ENCODE measurements around the gene BTBD9.

The BTBD9 gene

DNA sequence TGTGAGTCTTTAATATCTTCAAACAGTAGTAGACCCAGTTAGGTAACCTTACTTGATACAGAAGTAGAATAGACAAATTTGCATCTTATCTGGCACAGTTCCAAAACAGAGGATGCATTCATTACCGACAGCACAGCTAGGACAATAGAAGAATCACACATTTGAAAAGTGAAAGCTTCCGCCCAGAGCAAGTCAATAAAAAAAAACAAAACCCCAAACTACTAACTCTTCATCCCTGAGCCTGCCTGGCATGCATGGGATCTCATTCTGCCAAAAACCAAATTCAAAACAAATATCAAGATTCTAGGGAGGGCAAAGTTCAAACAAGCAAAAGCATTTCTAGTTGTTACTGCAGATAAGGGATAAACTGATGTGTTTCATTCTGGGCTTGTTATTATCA, 235.4 kb downstream of the BTBD9 start:
- ATAC-seq (ENCODE audit: insufficient read depth, low read depth) (no peak), DNase-seq (no peak)
- Histone ChIP-seq H4K20me1 (ENCODE audit: insufficient read depth, low read length) (no peaks in the 10 kb centered on the region), H3K27me3 (ENCODE audit: insufficient read depth, low read length, poor library complexity) (no peaks in the 10 kb centered on the region), H3K9me3 (ENCODE audit: insufficient read depth, low read length, severe bottlenecking) (no peaks in the 10 kb centered on the region), H3K4me1 (ENCODE audit: insufficient read depth, low read length) (no peaks in the 10 kb centered on the region), H3K4me3 (ENCODE audit: low read depth in 1 of 2, low read length in 2 of 2) (no peak overlapping the region), H3K36me3 (ENCODE audit: insufficient read depth, low read length) (no peaks in the 10 kb centered on the region), H3K9ac (ENCODE audit: low read depth, low read length) (no peak overlapping the region), H3K27ac (ENCODE audit: low read length) (no peak overlapping the region), H2AFZ (ENCODE audit: low read depth, low read length) (no peak overlapping the region), H3K79me2 (ENCODE audit: insufficient read depth, low read length) (no peaks in the 10 kb centered on the region), H3K4me2 (ENCODE audit: insufficient read depth, low read length) (no peak overlapping the region)
- TF ChIP-seq EZH2 (IDR thresholded peaks at IDR 0.05; ENCODE audit: borderline replicate concordance, low read depth, low read length, severe bottlenecking): no peak
- TF ChIP-seq, protein P1, sequence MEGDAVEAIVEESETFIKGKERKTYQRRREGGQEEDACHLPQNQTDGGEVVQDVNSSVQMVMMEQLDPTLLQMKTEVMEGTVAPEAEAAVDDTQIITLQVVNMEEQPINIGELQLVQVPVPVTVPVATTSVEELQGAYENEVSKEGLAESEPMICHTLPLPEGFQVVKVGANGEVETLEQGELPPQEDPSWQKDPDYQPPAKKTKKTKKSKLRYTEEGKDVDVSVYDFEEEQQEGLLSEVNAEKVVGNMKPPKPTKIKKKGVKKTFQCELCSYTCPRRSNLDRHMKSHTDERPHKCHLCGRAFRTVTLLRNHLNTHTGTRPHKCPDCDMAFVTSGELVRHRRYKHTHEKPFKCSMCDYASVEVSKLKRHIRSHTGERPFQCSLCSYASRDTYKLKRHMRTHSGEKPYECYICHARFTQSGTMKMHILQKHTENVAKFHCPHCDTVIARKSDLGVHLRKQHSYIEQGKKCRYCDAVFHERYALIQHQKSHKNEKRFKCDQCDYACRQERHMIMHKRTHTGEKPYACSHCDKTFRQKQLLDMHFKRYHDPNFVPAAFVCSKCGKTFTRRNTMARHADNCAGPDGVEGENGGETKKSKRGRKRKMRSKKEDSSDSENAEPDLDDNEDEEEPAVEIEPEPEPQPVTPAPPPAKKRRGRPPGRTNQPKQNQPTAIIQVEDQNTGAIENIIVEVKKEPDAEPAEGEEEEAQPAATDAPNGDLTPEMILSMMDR (IDR thresholded peaks at IDR 0.05; ENCODE audit: borderline replicate concordance, extremely low read depth, low read length, poor library complexity, severe bottlenecking): no peak

DNA sequence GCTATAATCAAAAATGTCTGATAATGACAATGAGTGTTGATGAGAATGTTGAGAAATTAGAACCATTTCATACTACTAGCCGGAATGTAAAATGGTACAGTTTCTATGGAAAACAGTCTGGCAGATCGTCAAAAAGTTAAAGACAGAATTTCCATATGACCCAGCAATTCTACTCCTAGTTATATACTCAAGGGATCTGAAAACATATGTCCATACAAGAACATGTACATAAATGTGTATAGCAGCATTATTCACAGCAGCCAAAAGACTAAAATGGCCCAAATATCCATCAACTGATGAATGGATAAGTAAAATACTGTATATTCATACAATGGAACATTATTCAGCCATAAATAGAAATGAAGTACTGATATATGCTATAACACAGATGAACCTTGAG, 236.2 kb downstream of the BTBD9 start:
- no peak for DNase-seq

DNA sequence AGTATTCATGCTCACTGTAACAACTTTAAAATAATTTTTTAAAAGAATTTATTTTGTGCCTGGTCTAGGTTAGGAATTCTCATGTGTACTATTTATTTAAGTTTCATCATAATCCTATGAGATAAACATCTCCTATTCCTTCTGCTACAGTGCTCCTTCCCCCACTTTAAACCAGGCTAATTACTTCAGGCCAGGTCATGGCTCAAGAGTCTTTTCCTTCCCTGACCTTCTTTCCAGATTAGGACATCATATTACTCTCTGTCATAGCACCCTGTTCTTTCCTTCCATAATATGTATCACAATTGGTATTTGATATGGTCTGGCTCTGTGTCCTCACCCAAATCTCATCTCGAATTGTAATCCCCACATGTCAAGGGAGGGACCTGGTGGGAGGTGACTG, 239.0 kb downstream of the BTBD9 start:
- H3K27me3 ChIP-seq (ENCODE audit: insufficient read depth, low read length, poor library complexity): no peaks in the 10 kb centered on the region
- no peak overlapping the region for H2AFZ ChIP-seq (ENCODE audit: low read depth, low read length)
- ATAC-seq (ENCODE audit: insufficient read depth, low read depth): no peak
- H4K20me1 ChIP-seq (ENCODE audit: insufficient read depth, low read length): no peaks in the 10 kb centered on the region
- DNase-seq: no peak
- no peak overlapping the region for H3K27ac ChIP-seq (ENCODE audit: low read length)
- TF ChIP-seq EZH2 (IDR thresholded peaks at IDR 0.05; ENCODE audit: borderline replicate concordance, low read depth, low read length, severe bottlenecking): no peak
- TF ChIP-seq, protein P1 (IDR thresholded peaks at IDR 0.05; ENCODE audit: borderline replicate concordance, extremely low read depth, low read length, poor library complexity, severe bottlenecking): no peak
- no peak overlapping the region for H3K4me2 ChIP-seq (ENCODE audit: insufficient read depth, low read length)
- no peaks in the 10 kb centered on the region for H3K79me2 ChIP-seq (ENCODE audit: insufficient read depth, low read length)
- no peaks in the 10 kb centered on the region for H3K9me3 ChIP-seq (ENCODE audit: insufficient read depth, low read length, severe bottlenecking)
- no peaks in the 10 kb centered on the region for H3K4me1 ChIP-seq (ENCODE audit: insufficient read depth, low read length)
- H3K4me3 ChIP-seq (ENCODE audit: low read depth in 1 of 2, low read length in 2 of 2): no peak overlapping the region
- no peaks in the 10 kb centered on the region for H3K36me3 ChIP-seq (ENCODE audit: insufficient read depth, low read length)
- no peak overlapping the region for H3K9ac ChIP-seq (ENCODE audit: low read depth, low read length)

More for the DNA sequence above, 236.2 kb downstream of the BTBD9 start:
- H3K9me3 ChIP-seq (ENCODE audit: insufficient read depth, low read length, severe bottlenecking): no peaks in the 10 kb centered on the region
- no peaks in the 10 kb centered on the region for H3K27me3 ChIP-seq (ENCODE audit: insufficient read depth, low read length, poor library complexity)
- H4K20me1 ChIP-seq (ENCODE audit: insufficient read depth, low read length): no peaks in the 10 kb centered on the region
- H3K4me1 ChIP-seq (ENCODE audit: insufficient read depth, low read length): no peaks in the 10 kb centered on the region
- no peak for ATAC-seq (ENCODE audit: insufficient read depth, low read depth)
- no peaks in the 10 kb centered on the region for H3K79me2 ChIP-seq (ENCODE audit: insufficient read depth, low read length)
- no peaks in the 10 kb centered on the region for H3K36me3 ChIP-seq (ENCODE audit: insufficient read depth, low read length)
- H3K4me2 ChIP-seq (ENCODE audit: insufficient read depth, low read length): no peak overlapping the region
- no peak overlapping the region for H3K4me3 ChIP-seq (ENCODE audit: low read depth in 1 of 2, low read length in 2 of 2)
- H3K27ac ChIP-seq (ENCODE audit: low read length): no peak overlapping the region
- no peak overlapping the region for H3K9ac ChIP-seq (ENCODE audit: low read depth, low read length)
- TF ChIP-seq, protein P1 (IDR thresholded peaks at IDR 0.05; ENCODE audit: borderline replicate concordance, extremely low read depth, low read length, poor library complexity, severe bottlenecking): no peak
- TF ChIP-seq EZH2 (IDR thresholded peaks at IDR 0.05; ENCODE audit: borderline replicate concordance, low read depth, low read length, severe bottlenecking): no peak
- no peak overlapping the region for H2AFZ ChIP-seq (ENCODE audit: low read depth, low read length)

DNA sequence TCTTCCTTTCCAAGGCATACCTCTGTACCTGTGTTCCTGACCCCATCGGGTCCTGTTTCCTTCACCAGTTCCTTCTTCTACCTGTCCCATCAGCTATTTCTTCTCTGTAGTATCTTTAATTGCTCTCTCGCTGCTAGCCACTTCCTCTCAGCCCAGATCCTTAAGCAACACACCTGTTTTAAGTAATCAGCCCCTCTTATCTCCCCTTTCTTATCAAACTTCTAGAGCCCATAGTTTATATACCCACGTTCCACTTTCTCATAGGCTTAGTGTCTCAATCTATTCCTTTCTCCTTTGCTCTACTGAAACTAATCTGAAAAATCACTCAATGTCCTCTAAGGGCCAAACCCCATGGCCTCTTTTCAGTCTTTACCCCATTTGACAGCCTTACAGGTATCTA, 239.6 kb downstream of the BTBD9 start:
- Histone ChIP-seq H3K36me3 (ENCODE audit: insufficient read depth, low read length) (no peaks in the 10 kb centered on the region), H3K9me3 (ENCODE audit: insufficient read depth, low read length, severe bottlenecking) (no peaks in the 10 kb centered on the region), H3K27me3 (ENCODE audit: insufficient read depth, low read length, poor library complexity) (no peaks in the 10 kb centered on the region)

More for the DNA sequence above, 239.6 kb downstream of the BTBD9 start:
- H3K79me2 ChIP-seq (ENCODE audit: insufficient read depth, low read length): no peaks in the 10 kb centered on the region
- H3K27ac ChIP-seq (ENCODE audit: low read length): no peak overlapping the region
- ATAC-seq (ENCODE audit: insufficient read depth, low read depth) (no peak), DNase-seq (no peak)
- no peaks in the 10 kb centered on the region for H3K4me1 ChIP-seq (ENCODE audit: insufficient read depth, low read length)
- TF ChIP-seq, protein P1 (IDR thresholded peaks at IDR 0.05; ENCODE audit: borderline replicate concordance, extremely low read depth, low read length, poor library complexity, severe bottlenecking): no peak
- TF ChIP-seq EZH2 (IDR thresholded peaks at IDR 0.05; ENCODE audit: borderline replicate concordance, low read depth, low read length, severe bottlenecking): no peak
- H4K20me1 ChIP-seq (ENCODE audit: insufficient read depth, low read length): no peaks in the 10 kb centered on the region
- H3K4me2 ChIP-seq (ENCODE audit: insufficient read depth, low read length): no peak overlapping the region
- no peak overlapping the region for H3K4me3 ChIP-seq (ENCODE audit: low read depth in 1 of 2, low read length in 2 of 2)
- no peak overlapping the region for H2AFZ ChIP-seq (ENCODE audit: low read depth, low read length)
- no peak overlapping the region for H3K9ac ChIP-seq (ENCODE audit: low read depth, low read length)

Measured in DND-41 (cell line).